Measurements from ENCODE around the gene CERKL.

The CERKL gene

DNA sequence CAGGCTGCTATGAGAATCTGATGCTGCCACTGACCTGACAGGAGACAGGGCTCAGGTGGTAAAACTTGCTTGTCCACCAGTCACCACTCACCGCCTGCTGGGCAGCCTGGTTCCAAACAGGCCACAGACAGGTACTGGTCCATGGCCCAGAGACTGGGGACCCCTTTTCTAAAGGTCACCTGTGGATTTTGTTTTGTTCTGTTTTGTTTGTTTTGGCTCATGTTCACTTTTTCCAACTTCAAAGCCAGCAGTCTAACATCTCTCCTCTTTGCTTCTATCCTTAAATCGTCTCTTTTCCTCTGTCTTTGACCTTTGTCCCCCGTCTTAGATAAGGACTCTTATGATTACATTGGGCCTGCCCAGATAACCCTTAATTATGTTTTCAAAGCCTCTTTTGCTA, 3.3 kb upstream of the CERKL start:
- no peaks in the 10 kb centered on the region for H4K20me1 ChIP-seq (ENCODE audit: insufficient read depth, low read length, poor library complexity, severe bottlenecking)
- H3K9me2 ChIP-seq (replicated peaks; ENCODE audit: low read depth, low read length) = no peaks in the 10 kb centered on the region
- no peak for TF ChIP-seq EZH2phosphoT487 (IDR thresholded peaks at IDR 0.05; ENCODE audit: borderline replicate concordance)
- no peak for TF ChIP-seq CTCF (conservative IDR thresholded peaks at IDR 0.05; ENCODE audit: low read length)
- no peak overlapping the region for H2AFZ ChIP-seq (ENCODE audit: low read length)
- no peaks in the 10 kb centered on the region for H3K4me1 ChIP-seq (ENCODE audit: insufficient read depth, low read length, poor library complexity, severe bottlenecking)
- H3K9me3 ChIP-seq (ENCODE audit: insufficient read depth, low read depth, low read length) = no peaks in the 10 kb centered on the region
- no peaks in the 10 kb centered on the region for H3F3A ChIP-seq (ENCODE audit: low read depth)
- H3K4me3 ChIP-seq (ENCODE audit: low read length, poor library complexity, severe bottlenecking) = no peak overlapping the region
- no peaks in the 10 kb centered on the region for H3K36me3 ChIP-seq (ENCODE audit: insufficient read depth, low read length)
- no peaks in the 10 kb centered on the region for H3K27me3 ChIP-seq (ENCODE audit: insufficient read depth, low read length, poor library complexity, severe bottlenecking)
- H3K9ac ChIP-seq (ENCODE audit: low read depth, low read length, poor library complexity, severe bottlenecking) = no peak overlapping the region
- no peak overlapping the region for H3K4me2 ChIP-seq (ENCODE audit: low read depth, low read length, poor library complexity, severe bottlenecking)
- no peaks in the 10 kb centered on the region for H3K79me2 ChIP-seq (ENCODE audit: insufficient read depth, low read length)

- no peaks in the 10 kb centered on the region for H3K36me3 ChIP-seq (ENCODE audit: insufficient read depth, low read length)
- H3K9me3 ChIP-seq (ENCODE audit: insufficient read depth, low read depth, low read length) = no peaks in the 10 kb centered on the region
- H3K4me2 ChIP-seq (ENCODE audit: low read depth, low read length, poor library complexity, severe bottlenecking) = no peak overlapping the region
- H3K79me2 ChIP-seq (ENCODE audit: insufficient read depth, low read length) = no peaks in the 10 kb centered on the region
- no peaks in the 10 kb centered on the region for H3K4me1 ChIP-seq (ENCODE audit: insufficient read depth, low read length, poor library complexity, severe bottlenecking)
- TF ChIP-seq EZH2phosphoT487 (IDR thresholded peaks at IDR 0.05; ENCODE audit: borderline replicate concordance) (no peak), CTCF (conservative IDR thresholded peaks at IDR 0.05; ENCODE audit: low read length) (no peak)
- H2AFZ ChIP-seq (ENCODE audit: low read length) = no peak overlapping the region; the same call in 1 of the 2 replicates
- H4K20me1 ChIP-seq (ENCODE audit: insufficient read depth, low read length, poor library complexity, severe bottlenecking) = no peaks in the 10 kb centered on the region
- no peak overlapping the region for H3K4me3 ChIP-seq (ENCODE audit: low read length, poor library complexity, severe bottlenecking)
- H3K27me3 ChIP-seq (ENCODE audit: insufficient read depth, low read length, poor library complexity, severe bottlenecking) = no peaks in the 10 kb centered on the region
- no peaks in the 10 kb centered on the region for H3K9me2 ChIP-seq (replicated peaks; ENCODE audit: low read depth, low read length)
- H3K9ac ChIP-seq (ENCODE audit: low read depth, low read length, poor library complexity, severe bottlenecking) = no peak overlapping the region
- H3F3A ChIP-seq (ENCODE audit: low read depth) = no peaks in the 10 kb centered on the region
Measured at GRCh38 chr2:181658444-181658843, 1.5 kb upstream of the CERKL start.

GRCh38 chr2:181657379-181657778, 474 bp upstream of the CERKL start:
- no peaks in the 10 kb centered on the region for H3F3A ChIP-seq (ENCODE audit: low read depth)
- H3K4me3 ChIP-seq (ENCODE audit: low read length, poor library complexity, severe bottlenecking) = no peak overlapping the region
- no peak overlapping the region for H3K4me2 ChIP-seq (ENCODE audit: low read depth, low read length, poor library complexity, severe bottlenecking)
- H4K20me1 ChIP-seq (ENCODE audit: insufficient read depth, low read length, poor library complexity, severe bottlenecking) = no peaks in the 10 kb centered on the region
- no peaks in the 10 kb centered on the region for H3K9me3 ChIP-seq (ENCODE audit: insufficient read depth, low read depth, low read length)
- no peaks in the 10 kb centered on the region for H3K79me2 ChIP-seq (ENCODE audit: insufficient read depth, low read length)
- H3K4me1 ChIP-seq (ENCODE audit: insufficient read depth, low read length, poor library complexity, severe bottlenecking) = no peaks in the 10 kb centered on the region
- no peak overlapping the region for H3K9ac ChIP-seq (ENCODE audit: low read depth, low read length, poor library complexity, severe bottlenecking)
- no peaks in the 10 kb centered on the region for H3K9me2 ChIP-seq (replicated peaks; ENCODE audit: low read depth, low read length)
- no peak overlapping the region for H2AFZ ChIP-seq (ENCODE audit: low read length)
- no peak for TF ChIP-seq EZH2phosphoT487 (IDR thresholded peaks at IDR 0.05; ENCODE audit: borderline replicate concordance)
- no peak for TF ChIP-seq CTCF (conservative IDR thresholded peaks at IDR 0.05; ENCODE audit: low read length)
- no peaks in the 10 kb centered on the region for H3K36me3 ChIP-seq (ENCODE audit: insufficient read depth, low read length)
- no peaks in the 10 kb centered on the region for H3K27me3 ChIP-seq (ENCODE audit: insufficient read depth, low read length, poor library complexity, severe bottlenecking)

Data from Loucy (cell line).